Effector memory CD4-positive, alpha-beta T cell (primary cell): ENCODE measurements around the gene LRP2BP.

Source experiments
- DNase-seq, 3 donors: peaks; one replicate each; pipeline ENCODE4 v3.0.0-alpha.2; 2020
- H3K27ac ChIP-seq: 2 replicates; pipeline ENCODE4 v1.7.0; 2013; ENCODE audit warnings: mild to moderate bottlenecking, low read length, moderate library complexity; ENCODE audit not compliant: insufficient read depth, poor library complexity, severe bottlenecking
- H3K27me3 ChIP-seq: replicated peaks from 2 replicates; pipeline ENCODE4 v1.7.0; 2013; ENCODE audit warnings: mild to moderate bottlenecking, low read length; ENCODE audit not compliant: insufficient read depth, control insufficient read depth, poor library complexity, severe bottlenecking
- H3K36me3 ChIP-seq: 2 replicates; pipeline ENCODE4 v1.7.0; 2013; ENCODE audit warnings: mild to moderate bottlenecking, low read length, moderate library complexity; ENCODE audit not compliant: control insufficient read depth, insufficient read depth
- H3K4me1 ChIP-seq: 2 replicates; pipeline ENCODE4 v1.7.0; 2013; ENCODE audit warnings: low read length, mild to moderate bottlenecking; ENCODE audit not compliant: control insufficient read depth, insufficient read depth, poor library complexity, severe bottlenecking
- H3K4me3 ChIP-seq: 2 replicates; pipeline ENCODE4 v1.7.0; 2013; ENCODE audit warnings: low read length, low read depth, mild to moderate bottlenecking; ENCODE audit not compliant: insufficient read depth, poor library complexity, severe bottlenecking
- H3K9me3 ChIP-seq: 2 replicates; pipeline ENCODE4 v1.7.0; 2013; ENCODE audit warnings: mild to moderate bottlenecking, low read length, moderate library complexity; ENCODE audit not compliant: control insufficient read depth

LRP2BP gene

DNA sequence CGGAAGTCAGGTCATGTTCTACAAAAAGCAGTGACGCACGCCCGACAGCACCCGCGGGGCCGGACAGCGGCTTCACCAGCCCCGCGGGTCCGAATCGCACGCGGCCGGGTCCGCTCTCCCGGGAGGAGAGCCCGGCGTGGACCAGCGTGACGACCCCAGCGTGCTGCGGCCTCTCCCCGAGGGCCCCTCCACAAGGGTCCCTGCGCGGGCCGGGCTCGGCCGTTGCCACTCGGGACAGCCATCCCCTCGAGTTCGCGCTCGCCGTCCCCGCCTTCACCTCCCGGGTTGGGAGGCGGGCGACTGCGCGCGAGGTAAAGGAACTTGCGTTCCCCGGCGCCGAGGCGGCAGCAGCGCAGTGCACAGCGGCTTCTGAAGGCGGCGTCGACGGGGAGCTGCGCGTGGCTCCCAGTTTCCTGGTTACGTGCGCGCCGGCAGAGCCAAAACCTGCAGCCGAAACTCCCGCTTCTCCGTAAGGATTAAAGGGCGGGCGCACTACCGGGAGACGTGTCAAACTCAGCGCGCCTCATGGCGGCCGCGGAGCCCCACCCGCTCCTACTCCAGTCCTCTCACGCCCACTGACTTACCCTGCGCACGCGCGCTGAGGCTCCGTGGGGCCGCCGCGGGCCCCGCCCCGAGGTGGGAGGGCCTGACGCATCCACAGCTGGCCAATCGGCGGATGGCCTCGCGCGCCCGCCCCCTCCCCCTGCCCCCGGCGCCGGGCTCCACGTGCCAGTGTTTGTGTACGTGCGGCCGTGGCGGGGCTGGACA lies 416 bp upstream of the LRP2BP start:
- peaks cover 17% of the 10 kb centered on the region for H3K36me3 ChIP-seq
- no peaks in the 10 kb centered on the region for H3K9me3 ChIP-seq
- H3K4me1 ChIP-seq, result peaks cover 18% of the 10 kb centered on the region
- DNase-seq, result peak; percentile 93 to 95 (median 93)
- H3K27me3 ChIP-seq, result no peaks in the 10 kb centered on the region
- H3K4me3 ChIP-seq, result peak overlapping the region; percentile 85
- peak overlapping the region; percentile 94 for H3K27ac ChIP-seq

DNA sequence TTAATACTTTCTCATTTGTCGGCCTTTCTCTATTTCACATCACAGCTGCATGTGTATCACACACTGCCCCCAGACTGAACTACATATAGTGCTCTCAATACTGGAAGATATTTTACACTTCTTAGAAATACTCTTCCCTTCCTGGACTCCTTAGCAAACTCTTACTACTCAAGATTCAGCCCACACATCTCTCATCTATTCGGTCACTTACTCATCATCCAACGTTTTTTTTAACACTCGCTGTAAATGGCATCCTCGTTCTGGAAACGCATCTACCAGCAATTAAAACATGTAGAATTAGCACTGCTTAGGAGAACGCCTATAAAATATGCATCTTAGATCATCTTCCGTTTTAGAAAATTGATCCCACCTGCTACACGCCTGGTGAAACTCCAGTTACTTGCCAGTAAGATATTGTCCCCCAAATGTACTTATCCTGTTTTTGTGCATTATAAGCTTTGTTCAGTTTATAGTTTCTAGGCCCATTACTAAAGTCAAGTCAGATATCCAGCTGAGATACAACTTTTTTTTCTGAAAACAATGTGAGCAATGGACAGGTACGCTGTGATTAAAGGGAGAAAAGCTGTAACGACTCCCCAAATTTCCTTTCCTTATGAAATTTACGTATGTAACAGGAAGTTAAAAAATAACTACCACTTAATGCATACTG lies 1.0 kb downstream of the LRP2BP start:
- peaks cover 4% of the 10 kb centered on the region for H3K36me3 ChIP-seq
- no peak for DNase-seq
- peaks cover 18% of the 10 kb centered on the region for H3K4me1 ChIP-seq
- peak overlapping the region; percentile 85 for H3K4me3 ChIP-seq
- no peaks in the 10 kb centered on the region for H3K27me3 ChIP-seq
- H3K27ac ChIP-seq, result peak overlapping the region; percentile 94
- no peaks in the 10 kb centered on the region for H3K9me3 ChIP-seq

DNA sequence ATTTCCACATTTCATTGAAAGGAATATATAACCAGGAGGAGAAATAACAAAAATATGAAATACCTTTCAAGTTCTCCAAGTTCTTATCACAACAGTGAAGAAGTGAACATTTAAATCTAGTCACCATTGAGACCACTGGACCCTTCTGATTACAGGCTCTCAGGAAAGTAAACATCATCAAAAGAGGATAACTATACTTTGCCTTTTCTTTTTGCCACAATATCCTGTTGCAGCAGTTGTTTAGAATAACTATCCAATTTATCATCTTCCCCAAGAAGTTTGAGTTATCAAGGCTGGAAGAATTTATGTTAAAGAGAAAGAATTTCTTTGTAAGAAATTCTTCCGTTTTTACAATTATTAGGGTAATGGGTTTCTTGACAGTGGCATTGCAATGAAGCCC lies 3.6 kb downstream of the LRP2BP start:
- Histone ChIP-seq H3K9me3 (no peaks in the 10 kb centered on the region), H3K27me3 (no peaks in the 10 kb centered on the region), H3K27ac (no peak overlapping the region), H3K4me3 (no peak overlapping the region), H3K36me3 (no peaks in the 10 kb centered on the region), H3K4me1 (peaks cover 18% of the 10 kb centered on the region)
- no peak for DNase-seq

DNA sequence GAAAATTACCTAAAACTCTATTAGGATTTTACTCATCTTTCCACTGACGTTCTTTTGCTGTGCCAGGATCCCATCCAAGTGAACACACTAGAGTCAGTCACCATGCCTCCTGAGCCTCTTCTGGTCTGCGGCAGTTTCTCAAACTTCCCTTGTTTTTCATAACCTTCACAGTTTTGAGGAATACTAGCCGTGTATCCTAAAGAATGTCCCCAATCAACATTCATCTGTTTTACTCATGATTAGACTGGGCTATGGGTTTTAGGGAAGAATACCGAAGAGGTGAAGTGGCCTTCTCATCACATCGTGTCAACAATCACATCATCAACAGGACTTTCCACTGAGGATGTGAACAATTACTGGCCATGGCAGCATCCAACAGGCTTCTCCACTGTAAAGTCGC lies 4.8 kb downstream of the LRP2BP start:
- no peaks in the 10 kb centered on the region for H3K9me3 ChIP-seq
- H3K4me1 ChIP-seq, result peaks cover 12% of the 10 kb centered on the region
- DNase-seq, result no peak
- no peak overlapping the region for H3K4me3 ChIP-seq
- H3K27me3 ChIP-seq, result no peaks in the 10 kb centered on the region
- H3K27ac ChIP-seq, result no peak overlapping the region
- no peaks in the 10 kb centered on the region for H3K36me3 ChIP-seq

DNA sequence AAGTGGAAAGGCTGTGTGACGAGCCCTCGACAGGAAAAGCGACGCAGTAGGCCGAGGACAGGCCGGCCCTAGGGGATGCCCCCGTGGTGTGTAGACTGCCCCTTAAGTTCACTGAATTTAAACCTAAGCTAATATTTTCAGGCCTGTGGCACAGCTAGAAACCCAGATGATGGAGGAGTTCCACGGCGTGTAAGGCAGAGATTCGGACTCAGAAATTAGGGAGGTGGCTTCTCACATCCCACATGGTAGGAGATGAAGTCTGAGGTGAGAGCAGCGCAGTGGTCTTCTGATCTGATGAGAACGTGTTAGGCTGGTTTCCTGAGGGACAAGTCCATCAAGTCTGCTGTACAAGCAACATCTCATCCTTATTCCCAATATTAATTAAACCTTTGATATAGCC lies 7.8 kb downstream of the LRP2BP start:
- H3K4me1 ChIP-seq, result peaks cover 4% of the 10 kb centered on the region
- H3K4me3 ChIP-seq, result no peak overlapping the region
- no peak overlapping the region for H3K27ac ChIP-seq
- no peaks in the 10 kb centered on the region for H3K9me3 ChIP-seq
- no peak for DNase-seq
- no peaks in the 10 kb centered on the region for H3K36me3 ChIP-seq
- H3K27me3 ChIP-seq, result no peaks in the 10 kb centered on the region

DNA sequence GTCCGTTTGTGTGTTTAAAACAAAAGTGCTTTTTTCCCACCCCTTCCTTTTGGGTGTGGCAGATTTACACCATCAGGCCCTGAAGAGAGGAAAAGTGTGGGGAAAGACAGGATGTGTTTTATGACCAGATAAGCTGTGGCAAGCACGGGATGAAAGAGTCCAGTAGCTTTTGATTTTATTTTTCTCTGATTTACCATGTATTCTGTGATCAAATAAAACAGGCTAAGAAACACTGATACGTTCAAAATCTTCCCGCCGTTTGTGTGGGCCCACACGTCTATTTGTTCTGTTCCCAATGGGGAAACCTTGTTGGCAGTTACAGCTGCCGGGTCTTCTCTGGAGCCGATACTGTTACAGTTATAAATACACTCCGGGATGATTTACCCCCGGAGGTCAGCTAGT lies 10.8 kb downstream of the LRP2BP start:
- H3K27ac ChIP-seq, result no peak overlapping the region
- no peak overlapping the region for H3K4me3 ChIP-seq
- no peaks in the 10 kb centered on the region for H3K27me3 ChIP-seq
- H3K36me3 ChIP-seq, result no peaks in the 10 kb centered on the region
- H3K4me1 ChIP-seq, result peaks cover 4% of the 10 kb centered on the region
- H3K9me3 ChIP-seq, result no peaks in the 10 kb centered on the region
- no peak for DNase-seq

DNA sequence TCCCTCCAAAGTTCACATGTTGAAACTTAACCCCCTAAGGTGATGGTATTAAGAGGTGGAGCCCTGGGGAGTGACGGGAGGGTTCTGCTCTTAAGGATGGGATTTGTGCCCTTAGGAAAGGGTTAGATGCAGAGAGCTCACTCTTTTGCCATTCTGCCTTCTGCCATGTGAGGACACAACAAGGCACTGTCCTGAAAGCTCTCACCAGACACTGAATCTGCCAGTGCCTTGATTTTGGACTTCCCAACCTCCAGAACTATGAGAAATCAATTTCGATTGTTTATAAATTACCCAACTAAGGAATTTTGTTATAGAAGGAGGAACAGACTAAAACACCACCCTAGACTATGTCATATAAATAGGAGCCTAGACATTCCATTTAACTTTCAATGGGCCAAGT lies 11.7 kb downstream of the LRP2BP start:
- no peaks in the 10 kb centered on the region for H3K36me3 ChIP-seq
- no peak overlapping the region for H3K4me3 ChIP-seq
- peaks cover 4% of the 10 kb centered on the region for H3K4me1 ChIP-seq
- DNase-seq, result no peak
- no peaks in the 10 kb centered on the region for H3K27me3 ChIP-seq
- no peaks in the 10 kb centered on the region for H3K9me3 ChIP-seq
- no peak overlapping the region for H3K27ac ChIP-seq

DNA sequence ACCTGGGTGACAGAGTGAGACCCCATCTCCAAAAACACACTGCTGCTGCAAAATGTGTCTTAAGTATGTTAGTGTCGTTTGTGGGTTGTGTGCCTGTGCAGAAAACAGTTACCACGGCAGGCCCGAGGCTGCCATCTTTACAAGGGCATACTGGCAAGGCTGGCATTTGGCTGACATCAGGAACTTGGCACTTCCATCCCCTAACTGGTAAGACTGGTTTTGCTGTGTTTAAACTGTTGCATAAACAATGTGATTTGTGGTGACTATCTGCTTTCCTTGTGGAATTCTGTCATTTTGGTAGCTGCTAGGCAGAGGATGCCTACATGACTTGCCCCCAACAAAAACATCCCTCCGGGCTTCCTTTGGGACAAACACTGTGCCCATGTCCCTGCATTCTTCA lies 12.3 kb downstream of the LRP2BP start:
- H3K27me3 ChIP-seq, result no peaks in the 10 kb centered on the region
- no peak overlapping the region for H3K27ac ChIP-seq
- H3K9me3 ChIP-seq, result no peaks in the 10 kb centered on the region
- H3K4me1 ChIP-seq, result peaks cover 4% of the 10 kb centered on the region
- DNase-seq, result no peak
- H3K36me3 ChIP-seq, result no peaks in the 10 kb centered on the region
- H3K4me3 ChIP-seq, result no peak overlapping the region

DNA sequence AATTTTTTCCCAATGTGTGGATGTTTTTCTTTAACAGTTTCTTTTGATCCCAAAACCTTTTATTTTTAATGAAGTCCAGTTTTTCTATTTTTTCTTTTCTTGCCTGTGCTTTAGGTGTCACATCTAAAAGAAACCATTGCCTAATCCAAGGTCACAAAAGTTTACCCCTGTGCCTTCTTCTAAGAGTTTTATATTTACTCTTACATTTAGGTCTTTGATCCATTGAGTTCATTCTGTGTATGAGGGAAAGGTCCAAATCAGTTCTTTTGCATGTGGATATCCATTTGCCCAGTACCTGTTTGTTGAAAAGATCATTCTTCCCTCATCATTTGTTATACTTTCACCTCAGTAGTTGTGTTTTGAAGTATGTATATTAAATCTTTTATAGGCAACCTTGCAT lies 13.0 kb downstream of the LRP2BP start:
- Histone ChIP-seq H3K4me3 (no peak overlapping the region), H3K9me3 (no peaks in the 10 kb centered on the region), H3K4me1 (peaks cover 4% of the 10 kb centered on the region), H3K36me3 (no peaks in the 10 kb centered on the region), H3K27ac (no peak overlapping the region), H3K27me3 (no peaks in the 10 kb centered on the region)
- no peak for DNase-seq
